ENCODE results near the gene FOXL2. TPM values are rescaled to one million over a fixed set of nuclear protein-coding genes. Genes with fewer than 3 reads are reported as not detected.

The FOXL2 gene
- total and polyA plus RNA-seq, 9 of the 15 experiments (the other 6 are each of a cell fraction or from before 2014, with no cell fraction given), result 0.27 to 22.1 (median 3.2) TPM

GRCh38 chr3:138950006-138950644, 3.2 kb upstream of the FOXL2 start (continued):
- TF ChIP-seq, protein P1, sequence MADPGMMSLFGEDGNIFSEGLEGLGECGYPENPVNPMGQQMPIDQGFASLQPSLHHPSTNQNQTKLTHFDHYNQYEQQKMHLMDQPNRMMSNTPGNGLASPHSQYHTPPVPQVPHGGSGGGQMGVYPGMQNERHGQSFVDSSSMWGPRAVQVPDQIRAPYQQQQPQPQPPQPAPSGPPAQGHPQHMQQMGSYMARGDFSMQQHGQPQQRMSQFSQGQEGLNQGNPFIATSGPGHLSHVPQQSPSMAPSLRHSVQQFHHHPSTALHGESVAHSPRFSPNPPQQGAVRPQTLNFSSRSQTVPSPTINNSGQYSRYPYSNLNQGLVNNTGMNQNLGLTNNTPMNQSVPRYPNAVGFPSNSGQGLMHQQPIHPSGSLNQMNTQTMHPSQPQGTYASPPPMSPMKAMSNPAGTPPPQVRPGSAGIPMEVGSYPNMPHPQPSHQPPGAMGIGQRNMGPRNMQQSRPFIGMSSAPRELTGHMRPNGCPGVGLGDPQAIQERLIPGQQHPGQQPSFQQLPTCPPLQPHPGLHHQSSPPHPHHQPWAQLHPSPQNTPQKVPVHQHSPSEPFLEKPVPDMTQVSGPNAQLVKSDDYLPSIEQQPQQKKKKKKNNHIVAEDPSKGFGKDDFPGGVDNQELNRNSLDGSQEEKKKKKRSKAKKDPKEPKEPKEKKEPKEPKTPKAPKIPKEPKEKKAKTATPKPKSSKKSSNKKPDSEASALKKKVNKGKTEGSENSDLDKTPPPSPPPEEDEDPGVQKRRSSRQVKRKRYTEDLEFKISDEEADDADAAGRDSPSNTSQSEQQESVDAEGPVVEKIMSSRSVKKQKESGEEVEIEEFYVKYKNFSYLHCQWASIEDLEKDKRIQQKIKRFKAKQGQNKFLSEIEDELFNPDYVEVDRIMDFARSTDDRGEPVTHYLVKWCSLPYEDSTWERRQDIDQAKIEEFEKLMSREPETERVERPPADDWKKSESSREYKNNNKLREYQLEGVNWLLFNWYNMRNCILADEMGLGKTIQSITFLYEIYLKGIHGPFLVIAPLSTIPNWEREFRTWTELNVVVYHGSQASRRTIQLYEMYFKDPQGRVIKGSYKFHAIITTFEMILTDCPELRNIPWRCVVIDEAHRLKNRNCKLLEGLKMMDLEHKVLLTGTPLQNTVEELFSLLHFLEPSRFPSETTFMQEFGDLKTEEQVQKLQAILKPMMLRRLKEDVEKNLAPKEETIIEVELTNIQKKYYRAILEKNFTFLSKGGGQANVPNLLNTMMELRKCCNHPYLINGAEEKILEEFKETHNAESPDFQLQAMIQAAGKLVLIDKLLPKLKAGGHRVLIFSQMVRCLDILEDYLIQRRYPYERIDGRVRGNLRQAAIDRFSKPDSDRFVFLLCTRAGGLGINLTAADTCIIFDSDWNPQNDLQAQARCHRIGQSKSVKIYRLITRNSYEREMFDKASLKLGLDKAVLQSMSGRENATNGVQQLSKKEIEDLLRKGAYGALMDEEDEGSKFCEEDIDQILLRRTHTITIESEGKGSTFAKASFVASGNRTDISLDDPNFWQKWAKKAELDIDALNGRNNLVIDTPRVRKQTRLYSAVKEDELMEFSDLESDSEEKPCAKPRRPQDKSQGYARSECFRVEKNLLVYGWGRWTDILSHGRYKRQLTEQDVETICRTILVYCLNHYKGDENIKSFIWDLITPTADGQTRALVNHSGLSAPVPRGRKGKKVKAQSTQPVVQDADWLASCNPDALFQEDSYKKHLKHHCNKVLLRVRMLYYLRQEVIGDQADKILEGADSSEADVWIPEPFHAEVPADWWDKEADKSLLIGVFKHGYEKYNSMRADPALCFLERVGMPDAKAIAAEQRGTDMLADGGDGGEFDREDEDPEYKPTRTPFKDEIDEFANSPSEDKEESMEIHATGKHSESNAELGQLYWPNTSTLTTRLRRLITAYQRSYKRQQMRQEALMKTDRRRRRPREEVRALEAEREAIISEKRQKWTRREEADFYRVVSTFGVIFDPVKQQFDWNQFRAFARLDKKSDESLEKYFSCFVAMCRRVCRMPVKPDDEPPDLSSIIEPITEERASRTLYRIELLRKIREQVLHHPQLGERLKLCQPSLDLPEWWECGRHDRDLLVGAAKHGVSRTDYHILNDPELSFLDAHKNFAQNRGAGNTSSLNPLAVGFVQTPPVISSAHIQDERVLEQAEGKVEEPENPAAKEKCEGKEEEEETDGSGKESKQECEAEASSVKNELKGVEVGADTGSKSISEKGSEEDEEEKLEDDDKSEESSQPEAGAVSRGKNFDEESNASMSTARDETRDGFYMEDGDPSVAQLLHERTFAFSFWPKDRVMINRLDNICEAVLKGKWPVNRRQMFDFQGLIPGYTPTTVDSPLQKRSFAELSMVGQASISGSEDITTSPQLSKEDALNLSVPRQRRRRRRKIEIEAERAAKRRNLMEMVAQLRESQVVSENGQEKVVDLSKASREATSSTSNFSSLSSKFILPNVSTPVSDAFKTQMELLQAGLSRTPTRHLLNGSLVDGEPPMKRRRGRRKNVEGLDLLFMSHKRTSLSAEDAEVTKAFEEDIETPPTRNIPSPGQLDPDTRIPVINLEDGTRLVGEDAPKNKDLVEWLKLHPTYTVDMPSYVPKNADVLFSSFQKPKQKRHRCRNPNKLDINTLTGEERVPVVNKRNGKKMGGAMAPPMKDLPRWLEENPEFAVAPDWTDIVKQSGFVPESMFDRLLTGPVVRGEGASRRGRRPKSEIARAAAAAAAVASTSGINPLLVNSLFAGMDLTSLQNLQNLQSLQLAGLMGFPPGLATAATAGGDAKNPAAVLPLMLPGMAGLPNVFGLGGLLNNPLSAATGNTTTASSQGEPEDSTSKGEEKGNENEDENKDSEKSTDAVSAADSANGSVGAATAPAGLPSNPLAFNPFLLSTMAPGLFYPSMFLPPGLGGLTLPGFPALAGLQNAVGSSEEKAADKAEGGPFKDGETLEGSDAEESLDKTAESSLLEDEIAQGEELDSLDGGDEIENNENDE (IDR thresholded peaks at IDR 0.05; ENCODE audit: low read depth, low read length), result no peak
- TF ChIP-seq, protein P2, sequence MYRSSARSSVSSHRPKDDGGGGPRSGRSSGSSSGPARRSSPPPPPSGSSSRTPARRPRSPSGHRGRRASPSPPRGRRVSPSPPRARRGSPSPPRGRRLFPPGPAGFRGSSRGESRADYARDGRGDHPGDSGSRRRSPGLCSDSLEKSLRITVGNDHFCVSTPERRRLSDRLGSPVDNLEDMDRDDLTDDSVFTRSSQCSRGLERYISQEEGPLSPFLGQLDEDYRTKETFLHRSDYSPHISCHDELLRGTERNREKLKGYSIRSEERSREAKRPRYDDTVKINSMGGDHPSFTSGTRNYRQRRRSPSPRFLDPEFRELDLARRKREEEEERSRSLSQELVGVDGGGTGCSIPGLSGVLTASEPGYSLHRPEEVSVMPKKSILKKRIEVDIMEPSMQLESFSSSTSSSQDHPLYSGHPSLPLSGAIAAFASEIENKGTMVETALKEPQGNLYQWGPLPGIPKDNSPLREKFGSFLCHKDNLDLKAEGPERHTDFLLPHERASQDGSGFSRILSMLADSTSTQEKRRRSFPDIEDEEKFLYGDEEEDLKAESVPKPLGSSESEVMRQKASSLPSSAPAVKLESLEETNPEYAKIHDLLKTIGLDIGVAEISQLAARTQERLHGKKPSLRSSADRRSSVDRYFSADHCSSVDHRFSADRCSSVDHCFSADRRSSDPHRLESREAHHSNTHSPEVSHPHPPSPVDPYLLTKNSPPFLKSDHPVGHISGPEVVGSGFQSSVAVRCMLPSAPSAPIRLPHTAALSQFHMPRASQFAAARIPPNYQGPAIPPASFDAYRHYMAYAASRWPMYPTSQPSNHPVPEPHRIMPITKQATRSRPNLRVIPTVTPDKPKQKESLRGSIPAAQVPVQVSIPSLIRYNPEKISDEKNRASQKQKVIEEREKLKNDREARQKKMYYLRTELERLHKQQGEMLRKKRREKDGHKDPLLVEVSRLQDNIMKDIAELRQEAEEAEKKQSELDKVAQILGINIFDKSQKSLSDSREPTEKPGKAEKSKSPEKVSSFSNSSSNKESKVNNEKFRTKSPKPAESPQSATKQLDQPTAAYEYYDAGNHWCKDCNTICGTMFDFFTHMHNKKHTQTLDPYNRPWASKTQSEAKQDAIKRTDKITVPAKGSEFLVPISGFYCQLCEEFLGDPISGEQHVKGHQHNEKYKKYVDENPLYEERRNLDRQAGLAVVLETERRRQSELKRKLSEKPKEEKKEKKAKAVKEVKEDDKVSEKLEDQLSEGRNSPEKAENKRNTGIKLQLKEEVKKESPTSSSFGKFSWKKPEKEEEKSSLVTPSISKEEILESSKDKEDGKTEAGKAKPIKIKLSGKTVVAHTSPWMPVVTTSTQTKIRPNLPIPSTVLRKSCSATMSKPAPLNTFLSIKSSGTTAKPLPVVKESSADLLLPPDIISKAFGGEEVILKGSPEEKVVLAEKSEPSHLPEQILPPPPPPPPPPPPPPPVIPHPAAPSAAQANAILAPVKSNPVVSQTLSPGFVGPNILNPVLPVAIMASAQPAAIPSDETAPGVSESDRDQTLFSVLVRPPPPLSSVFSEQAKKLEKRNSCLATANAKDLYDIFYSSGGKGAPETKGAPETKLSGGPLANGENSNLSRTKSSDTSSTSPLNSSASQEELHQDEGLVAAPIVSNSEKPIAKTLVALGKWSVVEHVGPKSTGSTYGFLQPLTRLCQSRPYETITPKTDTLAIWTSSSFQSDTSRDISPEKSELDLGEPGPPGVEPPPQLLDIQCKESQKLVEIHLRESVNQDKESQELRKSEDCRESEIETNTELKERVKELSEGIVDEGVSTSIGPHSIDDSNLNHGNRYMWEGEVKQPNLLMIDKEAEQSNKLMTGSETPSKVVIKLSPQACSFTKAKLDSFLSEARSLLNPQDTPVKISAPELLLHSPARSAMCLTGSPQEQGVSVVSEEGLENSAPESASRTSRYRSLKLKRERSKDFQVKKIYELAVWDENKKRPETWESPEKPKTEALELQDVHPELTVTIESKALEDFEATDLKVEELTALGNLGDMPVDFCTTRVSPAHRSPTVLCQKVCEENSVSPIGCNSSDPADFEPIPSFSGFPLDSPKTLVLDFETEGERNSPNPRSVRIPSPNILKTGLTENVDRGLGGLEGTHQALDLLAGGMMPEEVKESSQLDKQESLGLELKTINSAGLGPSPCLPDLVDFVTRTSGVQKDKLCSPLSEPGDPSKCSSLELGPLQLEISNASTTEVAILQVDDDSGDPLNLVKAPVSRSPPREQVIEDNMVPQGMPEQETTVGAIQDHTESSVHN (IDR thresholded peaks at IDR 0.05; ENCODE audit: borderline replicate concordance in 1 of 2, low read depth in 1 of 2), result no peak
- TF ChIP-seq, protein P3, sequence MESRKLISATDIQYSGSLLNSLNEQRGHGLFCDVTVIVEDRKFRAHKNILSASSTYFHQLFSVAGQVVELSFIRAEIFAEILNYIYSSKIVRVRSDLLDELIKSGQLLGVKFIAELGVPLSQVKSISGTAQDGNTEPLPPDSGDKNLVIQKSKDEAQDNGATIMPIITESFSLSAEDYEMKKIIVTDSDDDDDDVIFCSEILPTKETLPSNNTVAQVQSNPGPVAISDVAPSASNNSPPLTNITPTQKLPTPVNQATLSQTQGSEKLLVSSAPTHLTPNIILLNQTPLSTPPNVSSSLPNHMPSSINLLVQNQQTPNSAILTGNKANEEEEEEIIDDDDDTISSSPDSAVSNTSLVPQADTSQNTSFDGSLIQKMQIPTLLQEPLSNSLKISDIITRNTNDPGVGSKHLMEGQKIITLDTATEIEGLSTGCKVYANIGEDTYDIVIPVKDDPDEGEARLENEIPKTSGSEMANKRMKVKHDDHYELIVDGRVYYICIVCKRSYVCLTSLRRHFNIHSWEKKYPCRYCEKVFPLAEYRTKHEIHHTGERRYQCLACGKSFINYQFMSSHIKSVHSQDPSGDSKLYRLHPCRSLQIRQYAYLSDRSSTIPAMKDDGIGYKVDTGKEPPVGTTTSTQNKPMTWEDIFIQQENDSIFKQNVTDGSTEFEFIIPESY (CRISPR knock-in tag; IDR thresholded peaks at IDR 0.05), result peak; percentile 60; the same call in 1 of the 2 replicates
- TF ChIP-seq HDAC2 (IDR thresholded peaks at IDR 0.05), result no peak
